GM18520 (cell line): Measurements from ENCODE around the gene TMEM54.

Source experiments
- ATAC-seq: cut with Tn5 transposase; IDR thresholded peaks from one replicate; pipeline ENCODE4 v1.9.1; 2021; ENCODE audit not compliant: unreplicated experiment

TMEM54 gene

GRCh38 chr1:32900956-32901822 lies at the start of gene TMEM54:
Gene TMEM54 (minus strand): TSS chr1:32901389. CDS start chr1:32901238, 151 bp downstream.
- no peak for ATAC-seq

GRCh38 chr1:32949519-32949918 lies 48.3 kb upstream of the TMEM54 start:
- no peak for ATAC-seq

GRCh38 chr1:32948905-32949304 lies 47.7 kb upstream of the TMEM54 start:
- ATAC-seq, result no peak

GRCh38 chr1:32948390-32948722 lies 47.2 kb upstream of the TMEM54 start:
- ATAC-seq, result no peak

GRCh38 chr1:32947669-32948389 lies 46.6 kb upstream of the TMEM54 start:
- ATAC-seq, result no peak

- no peak for ATAC-seq
Measured at GRCh38 chr1:32946413-32946812, 45.2 kb upstream of the TMEM54 start.

- ATAC-seq, result no peak
Measured at GRCh38 chr1:32944180-32944579, 43.0 kb upstream of the TMEM54 start.

GRCh38 chr1:32939655-32940371 lies 38.6 kb upstream of the TMEM54 start:
- no peak for ATAC-seq

GRCh38 chr1:32937061-32937460 lies 35.9 kb upstream of the TMEM54 start:
- ATAC-seq, result no peak

GRCh38 chr1:32934535-32934934 lies 33.3 kb upstream of the TMEM54 start:
- ATAC-seq, result no peak

- ATAC-seq, result no peak
Measured at GRCh38 chr1:32933742-32934322, 32.6 kb upstream of the TMEM54 start.

GRCh38 chr1:32931760-32932159 lies 30.6 kb upstream of the TMEM54 start:
- no peak for ATAC-seq

GRCh38 chr1:32929366-32929765 lies 28.2 kb upstream of the TMEM54 start:
- no peak for ATAC-seq

- ATAC-seq, result no peak
Measured at GRCh38 chr1:32928715-32929114, 27.5 kb upstream of the TMEM54 start.

- ATAC-seq, result no peak
Measured at GRCh38 chr1:32928285-32928684, 27.1 kb upstream of the TMEM54 start.

- ATAC-seq, result no peak
Measured at GRCh38 chr1:32927441-32927840, 26.3 kb upstream of the TMEM54 start.

GRCh38 chr1:32926562-32926961 lies 25.4 kb upstream of the TMEM54 start:
- ATAC-seq, result no peak

GRCh38 chr1:32925403-32926162 lies 24.4 kb upstream of the TMEM54 start:
- ATAC-seq, result no peak

GRCh38 chr1:32924881-32925344 lies 23.7 kb upstream of the TMEM54 start:
- no peak for ATAC-seq

- no peak for ATAC-seq
Measured at GRCh38 chr1:32920833-32921232, 19.6 kb upstream of the TMEM54 start.
